ENCODE results near the gene TMEM131L. TPM values are rescaled to one million over a fixed set of nuclear protein-coding genes. Genes with fewer than 3 reads are reported as not detected.

The TMEM131L gene
- total and polyA plus RNA-seq, 4 donors, result 4.9 to 41.3 (median 12.9) TPM

GRCh38 chr4:153572609-153573008, 106.4 kb downstream of the TMEM131L start (continued):
- TF ChIP-seq RAD21 (IDR thresholded peaks at IDR 0.05) (no peak), RXRA (IDR thresholded peaks at IDR 0.05) (no peak), ATF3 (IDR thresholded peaks at IDR 0.05) (no peak), HNF4A (conservative IDR thresholded peaks at IDR 0.05) (no peak), HNF4G (IDR thresholded peaks at IDR 0.05) (no peak), FOXA1 (IDR thresholded peaks at IDR 0.05) (no peak), JUND (IDR thresholded peaks at IDR 0.05) (no peak), TAF1 (conservative IDR thresholded peaks at IDR 0.05) (no peak), NR2F2 (IDR thresholded peaks at IDR 0.05) (no peak)

- no peaks in the 10 kb centered on the region for H3K27me3 ChIP-seq (ENCODE audit: control insufficient read depth in 4 of 4, insufficient read depth in 4 of 4, low read length in 3 of 4)
- no peaks in the 10 kb centered on the region for H3K9me3 ChIP-seq (ENCODE audit: control insufficient read depth in 4 of 4, low read length in 3 of 4)
- TF ChIP-seq HNF4A (conservative IDR thresholded peaks at IDR 0.05) (no peak), CTCF (IDR thresholded peaks at IDR 0.05; ENCODE audit: low read depth, low read length, missing input control) (no peak), GABPA (IDR thresholded peaks at IDR 0.05 in 1 of 2, conservative IDR thresholded peaks at IDR 0.05 in 1 of 2) (no peak), EGR1 (IDR thresholded peaks at IDR 0.05; ENCODE audit: low read depth in 2 of 2) (no peak), YY1 (IDR thresholded peaks at IDR 0.05) (no peak), FOXA1 (IDR thresholded peaks at IDR 0.05) (no peak), JUND (IDR thresholded peaks at IDR 0.05) (no peak)
- TF ChIP-seq, protein P1, sequence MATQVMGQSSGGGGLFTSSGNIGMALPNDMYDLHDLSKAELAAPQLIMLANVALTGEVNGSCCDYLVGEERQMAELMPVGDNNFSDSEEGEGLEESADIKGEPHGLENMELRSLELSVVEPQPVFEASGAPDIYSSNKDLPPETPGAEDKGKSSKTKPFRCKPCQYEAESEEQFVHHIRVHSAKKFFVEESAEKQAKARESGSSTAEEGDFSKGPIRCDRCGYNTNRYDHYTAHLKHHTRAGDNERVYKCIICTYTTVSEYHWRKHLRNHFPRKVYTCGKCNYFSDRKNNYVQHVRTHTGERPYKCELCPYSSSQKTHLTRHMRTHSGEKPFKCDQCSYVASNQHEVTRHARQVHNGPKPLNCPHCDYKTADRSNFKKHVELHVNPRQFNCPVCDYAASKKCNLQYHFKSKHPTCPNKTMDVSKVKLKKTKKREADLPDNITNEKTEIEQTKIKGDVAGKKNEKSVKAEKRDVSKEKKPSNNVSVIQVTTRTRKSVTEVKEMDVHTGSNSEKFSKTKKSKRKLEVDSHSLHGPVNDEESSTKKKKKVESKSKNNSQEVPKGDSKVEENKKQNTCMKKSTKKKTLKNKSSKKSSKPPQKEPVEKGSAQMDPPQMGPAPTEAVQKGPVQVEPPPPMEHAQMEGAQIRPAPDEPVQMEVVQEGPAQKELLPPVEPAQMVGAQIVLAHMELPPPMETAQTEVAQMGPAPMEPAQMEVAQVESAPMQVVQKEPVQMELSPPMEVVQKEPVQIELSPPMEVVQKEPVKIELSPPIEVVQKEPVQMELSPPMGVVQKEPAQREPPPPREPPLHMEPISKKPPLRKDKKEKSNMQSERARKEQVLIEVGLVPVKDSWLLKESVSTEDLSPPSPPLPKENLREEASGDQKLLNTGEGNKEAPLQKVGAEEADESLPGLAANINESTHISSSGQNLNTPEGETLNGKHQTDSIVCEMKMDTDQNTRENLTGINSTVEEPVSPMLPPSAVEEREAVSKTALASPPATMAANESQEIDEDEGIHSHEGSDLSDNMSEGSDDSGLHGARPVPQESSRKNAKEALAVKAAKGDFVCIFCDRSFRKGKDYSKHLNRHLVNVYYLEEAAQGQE (IDR thresholded peaks at IDR 0.05), result no peak
- TF ChIP-seq, protein P2, sequence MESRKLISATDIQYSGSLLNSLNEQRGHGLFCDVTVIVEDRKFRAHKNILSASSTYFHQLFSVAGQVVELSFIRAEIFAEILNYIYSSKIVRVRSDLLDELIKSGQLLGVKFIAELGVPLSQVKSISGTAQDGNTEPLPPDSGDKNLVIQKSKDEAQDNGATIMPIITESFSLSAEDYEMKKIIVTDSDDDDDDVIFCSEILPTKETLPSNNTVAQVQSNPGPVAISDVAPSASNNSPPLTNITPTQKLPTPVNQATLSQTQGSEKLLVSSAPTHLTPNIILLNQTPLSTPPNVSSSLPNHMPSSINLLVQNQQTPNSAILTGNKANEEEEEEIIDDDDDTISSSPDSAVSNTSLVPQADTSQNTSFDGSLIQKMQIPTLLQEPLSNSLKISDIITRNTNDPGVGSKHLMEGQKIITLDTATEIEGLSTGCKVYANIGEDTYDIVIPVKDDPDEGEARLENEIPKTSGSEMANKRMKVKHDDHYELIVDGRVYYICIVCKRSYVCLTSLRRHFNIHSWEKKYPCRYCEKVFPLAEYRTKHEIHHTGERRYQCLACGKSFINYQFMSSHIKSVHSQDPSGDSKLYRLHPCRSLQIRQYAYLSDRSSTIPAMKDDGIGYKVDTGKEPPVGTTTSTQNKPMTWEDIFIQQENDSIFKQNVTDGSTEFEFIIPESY (IDR thresholded peaks at IDR 0.05), result no peak
- no peak for DNase-seq (ENCODE audit: low spot score)
- H3K4me1 ChIP-seq (ENCODE audit: control insufficient read depth in 4 of 4, insufficient read depth in 4 of 4, low read length in 3 of 4), result peaks cover 5 to 60% (median 44%) of the 10 kb centered on the region in 4 donors
- H3K36me3 ChIP-seq (ENCODE audit: control insufficient read depth in 4 of 4, insufficient read depth in 3 of 4, low read depth in 1 of 4, low read length in 3 of 4), result no peaks in the 10 kb centered on the region
- peak overlapping the region; percentile 9 to 11 for H3K27ac ChIP-seq (ENCODE audit: low read depth in 1 of 2, low read length in 2 of 2)
- H3K4me3 ChIP-seq (ENCODE audit: low read depth in 1 of 3, low read length in 3 of 3), result no peak overlapping the region
- 87% methylated on average over 7 of the region's 7 CpGs for WGBS
- H3K9ac ChIP-seq (ENCODE audit: low read depth in 1 of 2, low read length in 2 of 2), result no peak overlapping the region
Observed at GRCh38 chr4:153573221-153573620, 107.1 kb downstream of the TMEM131L start.
